ENCODE measurements around the gene CCDC33.

The CCDC33 gene

GRCh38 chr15:74281147-74282133 is 45.3 kb downstream of the CCDC33 start:
- Histone ChIP-seq H3K4me2 (ENCODE audit: low read length) (no peak overlapping the region), H3K27ac (ENCODE audit: low read depth, low read length) (no peak overlapping the region), H3F3A (ENCODE audit: control insufficient read depth, insufficient read depth) (no peaks in the 10 kb centered on the region), H3K36me3 (ENCODE audit: control insufficient read depth, low read length) (no peaks in the 10 kb centered on the region), H3K9me2 (replicated peaks; ENCODE audit: control insufficient read depth, low read length) (no peaks in the 10 kb centered on the region), H3K79me2 (ENCODE audit: control insufficient read depth, low read length) (no peaks in the 10 kb centered on the region), H4K20me1 (ENCODE audit: control insufficient read depth, insufficient read depth, low read depth, low read length) (no peaks in the 10 kb centered on the region), H3K9me3 (ENCODE audit: control insufficient read depth, insufficient read depth, low read length) (no peaks in the 10 kb centered on the region), H3K27me3 (ENCODE audit: control insufficient read depth, low read length) (peaks cover 7% of the 10 kb centered on the region), H3K4me1 (ENCODE audit: control insufficient read depth, low read length) (no peaks in the 10 kb centered on the region), H3K4me3 (ENCODE audit: low read length) (no peak overlapping the region)
- TF ChIP-seq CTCF (IDR thresholded peaks at IDR 0.05; ENCODE audit: low read depth, low read length, poor library complexity, severe bottlenecking), result no peak
- no peak for TF ChIP-seq EZH2phosphoT487 (IDR thresholded peaks at IDR 0.05; ENCODE audit: borderline replicate concordance, low read length)

DNA sequence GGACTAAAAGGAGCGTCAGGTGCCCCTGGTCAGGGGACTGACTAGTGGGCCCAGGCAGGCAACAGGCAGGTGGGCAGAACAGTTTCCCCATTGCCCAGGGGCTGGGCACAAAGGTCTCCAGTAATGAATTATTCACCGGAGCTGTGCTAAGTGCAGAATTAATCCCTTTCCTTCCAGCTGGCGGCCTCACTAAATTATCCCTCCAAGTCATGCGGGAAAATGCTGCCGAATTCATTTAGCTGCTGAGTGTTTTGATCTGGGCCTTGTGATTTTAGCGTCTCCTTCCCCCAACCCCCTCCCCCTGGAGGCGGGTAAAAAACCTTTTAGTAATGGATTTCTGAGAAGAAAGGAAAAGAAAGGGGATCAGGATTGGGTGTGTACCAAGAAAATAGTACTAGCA is 47.2 kb downstream of the CCDC33 start:
- Histone ChIP-seq H3K36me3 (ENCODE audit: control insufficient read depth, low read length) (no peaks in the 10 kb centered on the region), H3K9me2 (replicated peaks; ENCODE audit: control insufficient read depth, low read length) (no peaks in the 10 kb centered on the region), H3K79me2 (ENCODE audit: control insufficient read depth, low read length) (no peaks in the 10 kb centered on the region), H3K27me3 (ENCODE audit: control insufficient read depth, low read length) (peaks cover 7% of the 10 kb centered on the region), H3K4me3 (ENCODE audit: low read length) (no peak overlapping the region), H4K20me1 (ENCODE audit: control insufficient read depth, insufficient read depth, low read depth, low read length) (no peaks in the 10 kb centered on the region), H3K27ac (ENCODE audit: low read depth, low read length) (no peak overlapping the region), H3K4me2 (ENCODE audit: low read length) (no peak overlapping the region), H3K4me1 (ENCODE audit: control insufficient read depth, low read length) (no peaks in the 10 kb centered on the region), H3F3A (ENCODE audit: control insufficient read depth, insufficient read depth) (no peaks in the 10 kb centered on the region), H3K9me3 (ENCODE audit: control insufficient read depth, insufficient read depth, low read length) (no peaks in the 10 kb centered on the region)
- TF ChIP-seq EZH2phosphoT487 (IDR thresholded peaks at IDR 0.05; ENCODE audit: borderline replicate concordance, low read length) (no peak), CTCF (IDR thresholded peaks at IDR 0.05; ENCODE audit: low read depth, low read length, poor library complexity, severe bottlenecking) (no peak)

GRCh38 chr15:74289671-74290070 is 53.5 kb downstream of the CCDC33 start:
- TF ChIP-seq EZH2phosphoT487 (IDR thresholded peaks at IDR 0.05; ENCODE audit: borderline replicate concordance, low read length) (no peak), CTCF (IDR thresholded peaks at IDR 0.05; ENCODE audit: low read depth, low read length, poor library complexity, severe bottlenecking) (no peak)
- H3K79me2 ChIP-seq (ENCODE audit: control insufficient read depth, low read length), result no peaks in the 10 kb centered on the region
- no peaks in the 10 kb centered on the region; the same call in 1 of the 2 replicates for H4K20me1 ChIP-seq (ENCODE audit: control insufficient read depth, insufficient read depth, low read depth, low read length)
- H3K27ac ChIP-seq (ENCODE audit: low read depth, low read length), result no peak overlapping the region
- no peak overlapping the region for H3K4me2 ChIP-seq (ENCODE audit: low read length)
- H3K27me3 ChIP-seq (ENCODE audit: control insufficient read depth, low read length), result no peaks in the 10 kb centered on the region
- no peaks in the 10 kb centered on the region for H3F3A ChIP-seq (ENCODE audit: control insufficient read depth, insufficient read depth)
- H3K9me2 ChIP-seq (replicated peaks; ENCODE audit: control insufficient read depth, low read length), result no peaks in the 10 kb centered on the region
- no peaks in the 10 kb centered on the region for H3K36me3 ChIP-seq (ENCODE audit: control insufficient read depth, low read length)
- no peaks in the 10 kb centered on the region for H3K4me1 ChIP-seq (ENCODE audit: control insufficient read depth, low read length)
- no peak overlapping the region for H3K4me3 ChIP-seq (ENCODE audit: low read length)
- H3K9me3 ChIP-seq (ENCODE audit: control insufficient read depth, insufficient read depth, low read length), result no peaks in the 10 kb centered on the region

Measured in DOHH2 (cell line).